ENCODE data around the gene ANKRD65. TPM values are rescaled to one million over a fixed set of nuclear protein-coding genes. Genes with fewer than 3 reads are reported as not detected.

Gene ANKRD65
- total and polyA plus RNA-seq, 7 donors, result 0.69 to 23.0 (median 10.0) TPM

GRCh38 chr1:1394116-1394515, 27.0 kb downstream of the ANKRD65 start:
- peaks cover 41 to 89% (median 67%) of the 10 kb centered on the region in 4 donors for H3K36me3 ChIP-seq
- intact Hi-C loops (cut with DNase I), result no loop called here
- H3K27me3 ChIP-seq, result no peaks in the 10 kb centered on the region
- no peak overlapping the region for H3K27ac ChIP-seq
- no peak overlapping the region for H3K4me3 ChIP-seq
- no peak for TF ChIP-seq CTCF (IDR thresholded peaks at IDR 0.05)
- no peak for TF ChIP-seq EP300 (IDR thresholded peaks at IDR 0.05)
- no peak for TF ChIP-seq POLR2AphosphoS5 (IDR thresholded peaks at IDR 0.05)
- no peak for TF ChIP-seq POLR2A (IDR thresholded peaks at IDR 0.05)
- H3K9me3 ChIP-seq, result no peaks in the 10 kb centered on the region
- 96 to 97% methylated on average over 7 of the region's 7 CpGs for WGBS, 2 donors
- peaks cover 0 to 36% (median 17%) of the 10 kb centered on the region in 4 donors for H3K4me1 ChIP-seq
- DNase-seq, result no peak

GRCh38 chr1:1393428-1393827, 27.6 kb downstream of the ANKRD65 start:
- Histone ChIP-seq H3K36me3 (peaks cover 48 to 96% (median 73%) of the 10 kb centered on the region in 4 donors), H3K4me3 (no peak overlapping the region), H3K9me3 (no peaks in the 10 kb centered on the region), H3K27me3 (no peaks in the 10 kb centered on the region), H3K4me1 (peaks cover 0 to 32% (median 16%) of the 10 kb centered on the region in 4 donors), H3K27ac (no peak overlapping the region)
- TF ChIP-seq CTCF (IDR thresholded peaks at IDR 0.05) (no peak), POLR2AphosphoS5 (IDR thresholded peaks at IDR 0.05) (no peak), EP300 (IDR thresholded peaks at IDR 0.05) (no peak), POLR2A (IDR thresholded peaks at IDR 0.05) (no peak)
- WGBS, 2 donors, result 91 to 94% methylated on average over 11 of the region's 11 CpGs
- no peak for DNase-seq
- intact Hi-C loops (cut with DNase I), result no loop called here

GRCh38 chr1:1393014-1393413, 28.1 kb downstream of the ANKRD65 start:
- H3K4me3 ChIP-seq, result no peak overlapping the region
- no peaks in the 10 kb centered on the region for H3K27me3 ChIP-seq
- H3K9me3 ChIP-seq, result no peaks in the 10 kb centered on the region
- no peak overlapping the region for H3K27ac ChIP-seq
- peaks cover 52 to 99% (median 77%) of the 10 kb centered on the region in 4 donors for H3K36me3 ChIP-seq
- TF ChIP-seq EP300 (IDR thresholded peaks at IDR 0.05) (no peak), POLR2A (IDR thresholded peaks at IDR 0.05) (no peak), POLR2AphosphoS5 (IDR thresholded peaks at IDR 0.05) (no peak), CTCF (IDR thresholded peaks at IDR 0.05) (no peak)
- peaks cover 0 to 28% (median 11%) of the 10 kb centered on the region in 4 donors for H3K4me1 ChIP-seq
- intact Hi-C loops (cut with DNase I), result no loop called here
- no peak for DNase-seq
- WGBS, 2 donors, result 95 to 97% methylated on average over 4 of the region's 4 CpGs

GRCh38 chr1:1391225-1391624, 29.9 kb downstream of the ANKRD65 start:
- no peak overlapping the region for H3K4me3 ChIP-seq
- intact Hi-C loops (cut with DNase I), result no loop called here
- H3K27me3 ChIP-seq, result no peaks in the 10 kb centered on the region
- peaks cover 0 to 14% (median 0%) of the 10 kb centered on the region in 4 donors for H3K4me1 ChIP-seq
- WGBS, 2 donors, result 92 to 93% methylated on average over 12 of the region's 12 CpGs
- no peak for DNase-seq
- TF ChIP-seq CTCF (IDR thresholded peaks at IDR 0.05) (no peak), POLR2AphosphoS5 (IDR thresholded peaks at IDR 0.05) (no peak), POLR2A (IDR thresholded peaks at IDR 0.05) (no peak), EP300 (IDR thresholded peaks at IDR 0.05) (no peak)
- peaks cover 70 to 100% (median 87%) of the 10 kb centered on the region in 4 donors for H3K36me3 ChIP-seq
- no peaks in the 10 kb centered on the region for H3K9me3 ChIP-seq
- H3K27ac ChIP-seq, result no peak overlapping the region

- peaks cover 70 to 100% (median 91%) of the 10 kb centered on the region in 4 donors for H3K36me3 ChIP-seq
Measured at GRCh38 chr1:1390675-1391074, 30.4 kb downstream of the ANKRD65 start.

More at GRCh38 chr1:1390675-1391074, 30.4 kb downstream of the ANKRD65 start:
- TF ChIP-seq EP300 (IDR thresholded peaks at IDR 0.05) (no peak), CTCF (IDR thresholded peaks at IDR 0.05) (no peak), POLR2A (IDR thresholded peaks at IDR 0.05) (no peak), POLR2AphosphoS5 (IDR thresholded peaks at IDR 0.05) (no peak)
- WGBS, 2 donors, result 92 to 94% methylated on average over 12 of the region's 12 CpGs
- H3K4me3 ChIP-seq, result no peak overlapping the region
- H3K9me3 ChIP-seq, result no peaks in the 10 kb centered on the region
- no peaks in the 10 kb centered on the region for H3K27me3 ChIP-seq
- peaks cover 0 to 11% (median 0%) of the 10 kb centered on the region in 4 donors for H3K4me1 ChIP-seq
- no peak for DNase-seq
- intact Hi-C loops (cut with DNase I), result no loop called here
- H3K27ac ChIP-seq, result no peak overlapping the region

Measured in sigmoid colon (tissue), 7 donors.